Measurements from ENCODE around the gene MEP1A.
"Not testable (repeated sequence)": the region's sequence is repeated elsewhere in the genome, so short reads cannot be mapped to it uniquely, and the experiment has no call there.

MEP1A gene

GRCh38 chr6:46793138-46793537 lies at the start of gene MEP1A:
MEP1A (plus strand) TSS chr6:46793389; CDS start chr6:46793399, 10 bp downstream.
- DNase-seq = no peak

GRCh38 chr6:46743425-46744158 lies 49.6 kb upstream of the MEP1A start:
- no peak for DNase-seq

- DNase-seq = not testable (repeated sequence)
Observed at GRCh38 chr6:46744159-46744725, 48.9 kb upstream of the MEP1A start.

- DNase-seq = no peak
Observed at GRCh38 chr6:46745973-46746372, 47.2 kb upstream of the MEP1A start.

- DNase-seq = no peak
Observed at GRCh38 chr6:46746696-46747095, 46.5 kb upstream of the MEP1A start, which contains the start of gene ANKRD66. ANKRD66 (plus strand) TSS chr6:46746933; CDS start chr6:46751949, 5,016 bp downstream.

- no peak for DNase-seq
Observed at GRCh38 chr6:46748940-46749503, 44.2 kb upstream of the MEP1A start.

- DNase-seq = no peak
Observed at GRCh38 chr6:46749731-46750130, 43.5 kb upstream of the MEP1A start.

- DNase-seq = no peak
Observed at GRCh38 chr6:46751658-46752057, 41.5 kb upstream of the MEP1A start.

- DNase-seq = no peak
Observed at GRCh38 chr6:46755865-46756264, 37.3 kb upstream of the MEP1A start.

- no peak for DNase-seq
Observed at GRCh38 chr6:46756469-46757213, 36.5 kb upstream of the MEP1A start.

- DNase-seq = no peak
Observed at GRCh38 chr6:46757214-46757596, 36.0 kb upstream of the MEP1A start.

- DNase-seq = no peak
Observed at GRCh38 chr6:46758960-46759753, 34.0 kb upstream of the MEP1A start.

GRCh38 chr6:46760925-46761324 lies 32.3 kb upstream of the MEP1A start:
- no peak for DNase-seq

- no peak for DNase-seq
Observed at GRCh38 chr6:46763466-46763865, 29.7 kb upstream of the MEP1A start.

- not testable (repeated sequence) for DNase-seq
Observed at GRCh38 chr6:46764280-46764679, 28.9 kb upstream of the MEP1A start.

- no peak for DNase-seq
Observed at GRCh38 chr6:46764961-46765360, 28.2 kb upstream of the MEP1A start.

- DNase-seq = no peak
Observed at GRCh38 chr6:46772016-46772415, 21.2 kb upstream of the MEP1A start.

GRCh38 chr6:46772762-46773161 lies 20.4 kb upstream of the MEP1A start:
- DNase-seq = no peak

GRCh38 chr6:46773201-46773855 lies 19.9 kb upstream of the MEP1A start:
- no peak for DNase-seq

- DNase-seq = not testable (repeated sequence)
Observed at GRCh38 chr6:46774736-46775135, 18.5 kb upstream of the MEP1A start.

- no peak for DNase-seq
Observed at GRCh38 chr6:46776070-46776712, 17.0 kb upstream of the MEP1A start.
